Liver (tissue), 9 donors: Measurements from ENCODE around the gene TMEM109. TPM values are rescaled to one million over a fixed set of nuclear protein-coding genes. Genes with fewer than 3 reads are reported as not detected.
A peak's percentile ranks its signal among the peaks of the same experiment; 100 is the strongest.

Experiments used
- DNase-seq: peaks from one replicate; pipeline ENCODE4 v3.0.0-alpha.2; 2017; ENCODE audit warnings: low spot score
- H3K27ac ChIP-seq, 2 donors: one replicate each; pipeline ENCODE4 v1.7.0; 2013; ENCODE audit warnings: inconsistent platforms in 2 of 2, low read length in 2 of 2, control low read depth in 1 of 2, low read depth in 1 of 2, mild to moderate bottlenecking in 1 of 2
- H3K27me3 ChIP-seq, 4 donors: one replicate each; pipeline versions ENCODE4 v1.6.1 to v1.7.0; 2013; ENCODE audit warnings: low read length in 3 of 4, inconsistent platforms in 1 of 4, mild to moderate bottlenecking in 1 of 4, moderate library complexity in 1 of 4; ENCODE audit not compliant: control insufficient read depth in 4 of 4, insufficient read depth in 4 of 4
- H3K36me3 ChIP-seq, 4 donors: one replicate each; pipeline versions ENCODE4 v1.6.1 to v1.7.0; 2013; ENCODE audit warnings: low read length in 3 of 4, mild to moderate bottlenecking in 3 of 4, low read depth in 1 of 4, moderate library complexity in 1 of 4; ENCODE audit not compliant: control insufficient read depth in 4 of 4, insufficient read depth in 3 of 4
- H3K4me1 ChIP-seq, 4 donors: one replicate each; pipeline versions ENCODE4 v1.6.1 to v1.7.0; 2013; ENCODE audit warnings: low read length in 3 of 4, mild to moderate bottlenecking in 3 of 4, moderate library complexity in 1 of 4; ENCODE audit not compliant: control insufficient read depth in 4 of 4, insufficient read depth in 4 of 4
- H3K4me3 ChIP-seq, 3 donors: one replicate each; pipeline versions ENCODE4 v1.6.1 to v1.7.0; 2013; ENCODE audit warnings: low read length in 3 of 3, control low read depth in 1 of 3, low read depth in 1 of 3, mild to moderate bottlenecking in 1 of 3
- H3K9ac ChIP-seq, 2 donors: one replicate each; pipeline ENCODE4 v1.7.0; 2013; ENCODE audit warnings: low read length in 2 of 2, mild to moderate bottlenecking in 2 of 2, moderate library complexity in 2 of 2, control low read depth in 1 of 2, low read depth in 1 of 2
- H3K9me3 ChIP-seq, 4 donors: one replicate each; pipeline versions ENCODE4 v1.6.1 to v1.7.0; 2013; ENCODE audit warnings: low read length in 3 of 4; ENCODE audit not compliant: control insufficient read depth in 4 of 4
- EGR1 ChIP-seq, 2 donors: IDR thresholded peaks; 2 replicates each; pipeline ENCODE4 v1.6.1; 2016 to 2018; ENCODE audit warnings: antibody characterized with exemption in 2 of 2, low read depth in 2 of 2
- FOXA1 ChIP-seq: IDR thresholded peaks from 2 replicates; pipeline ENCODE4 v1.6.1; 2016; ENCODE audit warnings: antibody characterized with exemption
- FOXA2 ChIP-seq: IDR thresholded peaks from 2 replicates; pipeline ENCODE4 v1.6.1; 2016; ENCODE audit warnings: antibody characterized with exemption
- GABPA ChIP-seq, 2 donors: IDR thresholded peaks in 1 of 2; conservative IDR thresholded peaks in 1 of 2; 2 replicates each; pipeline ENCODE4 v1.6.1; 2016; ENCODE audit warnings: antibody characterized with exemption in 2 of 2, mild to moderate bottlenecking in 1 of 2, moderate library complexity in 1 of 2
- HNF4A ChIP-seq, 2 donors: conservative IDR thresholded peaks; 2 replicates each; pipeline ENCODE4 v1.6.1; 2016; ENCODE audit warnings: antibody characterized with exemption in 2 of 2, mild to moderate bottlenecking in 2 of 2
- HNF4G ChIP-seq: IDR thresholded peaks from 2 replicates; pipeline ENCODE4 v1.6.1; 2016; ENCODE audit warnings: antibody characterized with exemption
- JUND ChIP-seq, 2 donors: IDR thresholded peaks; 2 replicates each; pipeline ENCODE4 v1.6.1; 2016; ENCODE audit warnings: antibody characterized with exemption in 2 of 2
- NR2F2 ChIP-seq: IDR thresholded peaks from 2 replicates; pipeline ENCODE4 v1.6.1; 2016; ENCODE audit warnings: antibody characterized with exemption
- RAD21 ChIP-seq, 2 donors: IDR thresholded peaks; 2 replicates each; pipeline ENCODE4 v1.6.1; 2016; ENCODE audit warnings: antibody characterized with exemption in 2 of 2, mild to moderate bottlenecking in 2 of 2
- RXRA ChIP-seq, 2 donors: IDR thresholded peaks; 2 replicates each; pipeline ENCODE4 v1.6.1; 2017 to 2018; ENCODE audit warnings: antibody characterized with exemption in 2 of 2, mild to moderate bottlenecking in 1 of 2
- SP1 ChIP-seq: IDR thresholded peaks from 2 replicates; pipeline ENCODE4 v1.6.1; 2018; ENCODE audit warnings: antibody characterized with exemption, mild to moderate bottlenecking
- TAF1 ChIP-seq: conservative IDR thresholded peaks from 2 replicates; pipeline ENCODE4 v1.6.1; 2016; ENCODE audit warnings: antibody characterized with exemption, mild to moderate bottlenecking
- YY1 ChIP-seq: IDR thresholded peaks from 2 replicates; pipeline ENCODE4 v1.6.1; 2016; ENCODE audit warnings: antibody characterized with exemption, mild to moderate bottlenecking
- WGBS: extraction: QIAGEN DNeasy Blood & Tissue Kit; methylation state at CpG from one replicate; pipeline ENCODE4 v1.1.7; 2013; 5-methylcytosine and 5-hydroxymethylcytosine counted together
- polyA plus RNA-seq, 2 donors: library from polyadenylated mRNA; stranded (reverse) in 1 of 2; unstranded in 1 of 2; fragments of 200-250 nt in 1 of 2; fragments of >200 nt in 1 of 2; fragmentation: Nextera tagmentation in 1 of 2; extraction: Ambion mirVana in 1 of 2; gene quantifications; one replicate each; pipeline versions ENCODE4 v1.2.1 to v1.2.3, GENCODE V29; 2013 to 2015
- total RNA-seq, 2 donors: library from RNA; depleted of rRNA; stranded (reverse); fragments of >200 nt; gene quantifications; one replicate each; pipeline ENCODE4 v1.2.3, GENCODE V29; 2014
- TF ChIP-seq, protein P1 (sequence below): IDR thresholded peaks from 2 replicates; pipeline ENCODE4 v1.6.1; 2016; ENCODE audit warnings: antibody characterized with exemption
- TF ChIP-seq, protein P2 (sequence below): fragments of 150-350 bp; IDR thresholded peaks from 2 replicates; pipeline ENCODE4 v1.5.1; 2017; ENCODE audit warnings: improper control_type of control experiment, low read depth, low read length; ENCODE audit not compliant: missing input control
- TF ChIP-seq, protein P3 (sequence below): IDR thresholded peaks from 2 replicates; pipeline ENCODE4 v1.6.1; 2016; ENCODE audit warnings: antibody characterized with exemption
- TF ChIP-seq, protein P4 (sequence below): IDR thresholded peaks from 2 replicates; pipeline ENCODE4 v1.6.1; 2016; ENCODE audit warnings: antibody characterized with exemption, mild to moderate bottlenecking
- TF ChIP-seq, protein P5 (sequence below): IDR thresholded peaks from 2 replicates; pipeline ENCODE4 v1.6.1; 2016; ENCODE audit warnings: antibody characterized with exemption
- donor health status: healthy.
- donor health status: healthy.
- donor health status: healthy.
- donor health status: healthy.
- donor health status: healthy.

TMEM109 gene
- total and polyA plus RNA-seq, 4 donors, result 20.6 to 40.3 (median 30.6) TPM

DNA sequence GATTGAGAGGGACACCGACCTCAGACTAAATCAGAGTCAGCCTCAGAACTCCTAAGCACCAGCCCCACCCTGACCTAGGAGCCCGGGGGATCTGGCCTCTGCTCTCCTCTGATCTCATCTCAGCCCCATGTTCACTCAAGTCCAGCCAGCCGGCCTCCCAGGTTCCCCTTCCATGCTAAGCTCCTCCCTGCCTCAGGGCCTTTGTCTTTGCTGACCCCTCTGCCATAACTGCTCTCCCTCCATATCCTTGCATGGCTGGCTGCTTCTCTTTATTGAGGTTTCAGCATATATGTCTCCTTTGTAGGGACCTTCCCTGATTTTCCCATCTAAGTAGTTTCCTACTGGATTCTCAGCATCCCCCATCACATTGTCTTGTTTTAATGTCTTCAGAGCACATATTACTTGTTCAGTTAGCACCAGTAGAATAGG lies 38.8 kb downstream of the TMEM109 start:
- DNase-seq, result no peak
- whole genome bisulfite sequencing, result 50% methylated on average over 3 of the region's 3 CpGs
- no peaks in the 10 kb centered on the region for H3K27me3 ChIP-seq
- peaks cover 5 to 23% (median 14%) of the 10 kb centered on the region in 4 donors for H3K4me1 ChIP-seq
- H3K9ac ChIP-seq, result peak overlapping the region in 1 of 2 donors; percentile 73
- peak overlapping the region in 2 of 3 donors; percentile 46 to 88 for H3K4me3 ChIP-seq
- H3K36me3 ChIP-seq, result peaks cover 0 to 3% (median 0%) of the 10 kb centered on the region in 4 donors
- no peaks in the 10 kb centered on the region for H3K9me3 ChIP-seq
- peak overlapping the region; percentile 77 to 96 for H3K27ac ChIP-seq
- TF ChIP-seq, protein P1, sequence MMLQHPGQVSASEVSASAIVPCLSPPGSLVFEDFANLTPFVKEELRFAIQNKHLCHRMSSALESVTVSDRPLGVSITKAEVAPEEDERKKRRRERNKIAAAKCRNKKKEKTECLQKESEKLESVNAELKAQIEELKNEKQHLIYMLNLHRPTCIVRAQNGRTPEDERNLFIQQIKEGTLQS, result no peak
- TF ChIP-seq HNF4A (conservative IDR thresholded peaks at IDR 0.05) (no peak), TAF1 (no peak), HNF4G (no peak), NR2F2 (no peak), FOXA2 (no peak), EGR1 (IDR thresholded peaks at IDR 0.05; ENCODE audit: low read depth in 2 of 2) (no peak), RXRA (IDR thresholded peaks at IDR 0.05) (no peak), JUND (IDR thresholded peaks at IDR 0.05) (no peak), FOXA1 (no peak), SP1 (no peak), RAD21 (IDR thresholded peaks at IDR 0.05) (no peak), YY1 (no peak), GABPA (IDR thresholded peaks at IDR 0.05 in 1 of 2, conservative IDR thresholded peaks at IDR 0.05 in 1 of 2) (no peak)
- TF ChIP-seq, protein P2, sequence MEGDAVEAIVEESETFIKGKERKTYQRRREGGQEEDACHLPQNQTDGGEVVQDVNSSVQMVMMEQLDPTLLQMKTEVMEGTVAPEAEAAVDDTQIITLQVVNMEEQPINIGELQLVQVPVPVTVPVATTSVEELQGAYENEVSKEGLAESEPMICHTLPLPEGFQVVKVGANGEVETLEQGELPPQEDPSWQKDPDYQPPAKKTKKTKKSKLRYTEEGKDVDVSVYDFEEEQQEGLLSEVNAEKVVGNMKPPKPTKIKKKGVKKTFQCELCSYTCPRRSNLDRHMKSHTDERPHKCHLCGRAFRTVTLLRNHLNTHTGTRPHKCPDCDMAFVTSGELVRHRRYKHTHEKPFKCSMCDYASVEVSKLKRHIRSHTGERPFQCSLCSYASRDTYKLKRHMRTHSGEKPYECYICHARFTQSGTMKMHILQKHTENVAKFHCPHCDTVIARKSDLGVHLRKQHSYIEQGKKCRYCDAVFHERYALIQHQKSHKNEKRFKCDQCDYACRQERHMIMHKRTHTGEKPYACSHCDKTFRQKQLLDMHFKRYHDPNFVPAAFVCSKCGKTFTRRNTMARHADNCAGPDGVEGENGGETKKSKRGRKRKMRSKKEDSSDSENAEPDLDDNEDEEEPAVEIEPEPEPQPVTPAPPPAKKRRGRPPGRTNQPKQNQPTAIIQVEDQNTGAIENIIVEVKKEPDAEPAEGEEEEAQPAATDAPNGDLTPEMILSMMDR, result no peak
- TF ChIP-seq, protein P3, sequence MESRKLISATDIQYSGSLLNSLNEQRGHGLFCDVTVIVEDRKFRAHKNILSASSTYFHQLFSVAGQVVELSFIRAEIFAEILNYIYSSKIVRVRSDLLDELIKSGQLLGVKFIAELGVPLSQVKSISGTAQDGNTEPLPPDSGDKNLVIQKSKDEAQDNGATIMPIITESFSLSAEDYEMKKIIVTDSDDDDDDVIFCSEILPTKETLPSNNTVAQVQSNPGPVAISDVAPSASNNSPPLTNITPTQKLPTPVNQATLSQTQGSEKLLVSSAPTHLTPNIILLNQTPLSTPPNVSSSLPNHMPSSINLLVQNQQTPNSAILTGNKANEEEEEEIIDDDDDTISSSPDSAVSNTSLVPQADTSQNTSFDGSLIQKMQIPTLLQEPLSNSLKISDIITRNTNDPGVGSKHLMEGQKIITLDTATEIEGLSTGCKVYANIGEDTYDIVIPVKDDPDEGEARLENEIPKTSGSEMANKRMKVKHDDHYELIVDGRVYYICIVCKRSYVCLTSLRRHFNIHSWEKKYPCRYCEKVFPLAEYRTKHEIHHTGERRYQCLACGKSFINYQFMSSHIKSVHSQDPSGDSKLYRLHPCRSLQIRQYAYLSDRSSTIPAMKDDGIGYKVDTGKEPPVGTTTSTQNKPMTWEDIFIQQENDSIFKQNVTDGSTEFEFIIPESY, result no peak
- TF ChIP-seq, protein P4, sequence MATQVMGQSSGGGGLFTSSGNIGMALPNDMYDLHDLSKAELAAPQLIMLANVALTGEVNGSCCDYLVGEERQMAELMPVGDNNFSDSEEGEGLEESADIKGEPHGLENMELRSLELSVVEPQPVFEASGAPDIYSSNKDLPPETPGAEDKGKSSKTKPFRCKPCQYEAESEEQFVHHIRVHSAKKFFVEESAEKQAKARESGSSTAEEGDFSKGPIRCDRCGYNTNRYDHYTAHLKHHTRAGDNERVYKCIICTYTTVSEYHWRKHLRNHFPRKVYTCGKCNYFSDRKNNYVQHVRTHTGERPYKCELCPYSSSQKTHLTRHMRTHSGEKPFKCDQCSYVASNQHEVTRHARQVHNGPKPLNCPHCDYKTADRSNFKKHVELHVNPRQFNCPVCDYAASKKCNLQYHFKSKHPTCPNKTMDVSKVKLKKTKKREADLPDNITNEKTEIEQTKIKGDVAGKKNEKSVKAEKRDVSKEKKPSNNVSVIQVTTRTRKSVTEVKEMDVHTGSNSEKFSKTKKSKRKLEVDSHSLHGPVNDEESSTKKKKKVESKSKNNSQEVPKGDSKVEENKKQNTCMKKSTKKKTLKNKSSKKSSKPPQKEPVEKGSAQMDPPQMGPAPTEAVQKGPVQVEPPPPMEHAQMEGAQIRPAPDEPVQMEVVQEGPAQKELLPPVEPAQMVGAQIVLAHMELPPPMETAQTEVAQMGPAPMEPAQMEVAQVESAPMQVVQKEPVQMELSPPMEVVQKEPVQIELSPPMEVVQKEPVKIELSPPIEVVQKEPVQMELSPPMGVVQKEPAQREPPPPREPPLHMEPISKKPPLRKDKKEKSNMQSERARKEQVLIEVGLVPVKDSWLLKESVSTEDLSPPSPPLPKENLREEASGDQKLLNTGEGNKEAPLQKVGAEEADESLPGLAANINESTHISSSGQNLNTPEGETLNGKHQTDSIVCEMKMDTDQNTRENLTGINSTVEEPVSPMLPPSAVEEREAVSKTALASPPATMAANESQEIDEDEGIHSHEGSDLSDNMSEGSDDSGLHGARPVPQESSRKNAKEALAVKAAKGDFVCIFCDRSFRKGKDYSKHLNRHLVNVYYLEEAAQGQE, result no peak
- TF ChIP-seq, protein P5, sequence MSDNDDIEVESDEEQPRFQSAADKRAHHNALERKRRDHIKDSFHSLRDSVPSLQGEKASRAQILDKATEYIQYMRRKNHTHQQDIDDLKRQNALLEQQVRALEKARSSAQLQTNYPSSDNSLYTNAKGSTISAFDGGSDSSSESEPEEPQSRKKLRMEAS, result no peak
